GM08714 (cell line): Measurements from ENCODE around the gene GOLIM4.

Experiments used
- H3K4me3 ChIP-seq: fragments of 200-500 bp; sonication (Bioruptor generic); 2 replicates; pipeline ENCODE4 v1.5.1; 2014; ENCODE audit warnings: mild to moderate bottlenecking, low read length, inconsistent platforms
- ZNF274 ChIP-seq: IDR thresholded peaks from 2 replicates; pipeline ENCODE4 v1.6.1; 2012; ENCODE audit warnings: mild to moderate bottlenecking, low read depth, low read length

Gene GOLIM4

DNA sequence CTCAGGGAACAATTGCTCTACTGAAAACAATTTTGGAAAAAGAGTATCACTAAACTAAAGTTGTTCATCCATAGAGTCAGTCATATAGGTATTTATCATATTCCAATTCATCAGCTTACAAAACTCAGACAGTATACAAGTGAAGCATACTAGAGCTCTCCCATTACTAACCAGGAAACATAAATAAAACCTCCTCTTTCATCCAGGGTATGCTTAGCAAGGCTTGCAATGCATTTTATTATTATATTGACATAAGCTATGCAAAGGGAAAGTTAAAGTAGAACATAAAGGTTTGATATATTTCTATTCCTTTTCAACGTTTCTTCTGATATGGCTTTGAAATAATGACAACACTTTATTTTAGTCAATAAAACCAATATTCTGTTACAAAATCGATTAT, 106.7 kb downstream of the GOLIM4 start:
- no peak for TF ChIP-seq ZNF274
- H3K4me3 ChIP-seq, result no peak overlapping the region

DNA sequence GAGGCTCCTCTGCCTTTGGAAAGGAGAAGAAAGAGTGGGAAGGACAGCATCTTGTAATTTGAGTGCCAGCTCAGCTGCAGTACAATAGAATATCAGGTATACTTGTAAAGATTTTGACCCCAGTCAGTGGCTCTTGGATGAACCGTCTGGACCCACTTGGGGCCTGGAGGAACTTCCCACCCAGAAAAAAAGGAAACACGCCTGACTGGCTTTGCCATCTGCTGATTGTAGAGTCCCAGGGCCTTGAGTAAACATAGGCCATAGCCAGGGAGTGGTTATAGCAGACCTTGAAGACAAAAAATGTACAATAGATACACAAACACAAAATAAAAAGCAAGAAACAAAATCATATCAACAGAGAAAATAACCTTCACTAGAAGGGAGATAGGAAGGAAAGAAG, 112.1 kb downstream of the GOLIM4 start:
- no peak overlapping the region for H3K4me3 ChIP-seq
- no peak for TF ChIP-seq ZNF274

DNA sequence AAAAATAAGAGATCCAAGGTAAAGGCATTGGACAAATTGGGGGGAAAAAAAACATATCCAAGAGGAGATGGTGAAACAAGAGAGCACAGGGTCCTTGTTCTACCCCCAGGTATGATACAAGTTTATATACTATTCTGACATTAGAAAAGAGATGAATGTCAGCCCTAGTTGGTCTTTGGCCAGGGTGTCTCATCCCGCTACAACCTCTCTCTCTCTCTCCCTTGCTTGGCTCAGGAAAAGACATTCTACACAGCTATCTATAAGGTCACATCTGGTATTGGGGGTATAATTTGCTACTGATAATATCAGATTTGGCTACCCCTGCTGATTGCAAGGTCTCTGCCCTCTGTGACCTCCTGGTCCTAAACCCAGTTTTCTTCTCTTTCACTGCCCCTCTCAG, 117.2 kb downstream of the GOLIM4 start:
- no peak overlapping the region for H3K4me3 ChIP-seq
- no peak for TF ChIP-seq ZNF274

DNA sequence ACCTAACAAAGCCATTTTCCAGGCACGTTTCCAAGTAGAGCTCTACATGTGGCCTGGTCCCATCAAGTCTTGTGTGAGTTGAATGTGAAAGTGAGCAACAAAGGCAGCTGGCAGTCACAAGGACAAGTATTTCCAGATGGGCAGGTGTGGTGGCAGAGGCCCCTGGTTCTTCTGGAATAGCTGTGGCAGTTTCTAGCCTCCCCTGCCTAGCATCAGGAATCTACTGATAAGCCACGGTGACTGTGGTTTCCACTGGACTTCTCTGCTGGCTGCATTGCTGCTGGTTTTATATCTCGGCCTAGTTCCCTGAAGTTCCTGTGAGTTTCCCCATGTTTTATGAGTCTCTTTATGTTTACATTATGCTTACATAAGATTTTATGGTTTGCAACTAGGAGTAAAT, 117.7 kb downstream of the GOLIM4 start:
- no peak for TF ChIP-seq ZNF274
- H3K4me3 ChIP-seq, result no peak overlapping the region

DNA sequence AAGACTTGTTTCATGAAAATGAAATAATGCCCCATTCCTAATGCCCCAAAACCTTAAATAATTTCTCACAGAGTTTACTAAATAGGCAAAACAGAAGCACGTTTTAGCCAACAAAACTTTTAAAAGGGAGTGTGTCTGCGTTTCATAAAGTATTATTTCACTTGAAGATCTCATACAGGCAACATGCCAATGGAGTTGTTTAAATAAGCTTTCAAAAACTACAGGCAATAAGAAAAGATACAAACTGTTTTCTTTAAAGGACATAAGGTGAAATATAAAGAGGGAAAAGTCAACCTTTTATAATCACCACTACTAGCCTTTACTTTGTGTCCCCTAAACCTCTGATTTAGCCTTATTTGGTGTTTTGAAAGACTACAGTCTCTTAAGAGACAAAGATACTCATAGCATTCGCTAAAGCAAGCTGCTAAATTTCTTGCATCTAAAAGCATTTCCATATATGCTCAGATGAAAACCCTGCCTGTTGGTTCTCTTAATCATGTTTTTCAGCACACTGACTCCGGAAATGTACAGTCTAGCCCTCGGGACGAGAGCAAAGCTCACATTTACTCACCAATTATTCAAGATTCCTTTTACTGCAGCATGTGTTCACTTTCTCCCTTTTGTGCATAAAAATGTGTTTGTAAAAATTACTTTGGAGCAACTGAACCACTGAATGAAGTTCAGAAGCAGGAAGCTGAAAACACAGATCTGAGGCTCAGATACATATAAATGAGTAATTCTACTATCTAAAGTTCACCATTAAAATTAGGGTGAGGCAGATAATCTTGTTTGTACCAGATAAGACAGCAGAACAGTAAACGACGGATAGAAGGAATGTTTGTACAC, 119.0 kb downstream of the GOLIM4 start:
- TF ChIP-seq ZNF274, result no peak
- no peak overlapping the region for H3K4me3 ChIP-seq

DNA sequence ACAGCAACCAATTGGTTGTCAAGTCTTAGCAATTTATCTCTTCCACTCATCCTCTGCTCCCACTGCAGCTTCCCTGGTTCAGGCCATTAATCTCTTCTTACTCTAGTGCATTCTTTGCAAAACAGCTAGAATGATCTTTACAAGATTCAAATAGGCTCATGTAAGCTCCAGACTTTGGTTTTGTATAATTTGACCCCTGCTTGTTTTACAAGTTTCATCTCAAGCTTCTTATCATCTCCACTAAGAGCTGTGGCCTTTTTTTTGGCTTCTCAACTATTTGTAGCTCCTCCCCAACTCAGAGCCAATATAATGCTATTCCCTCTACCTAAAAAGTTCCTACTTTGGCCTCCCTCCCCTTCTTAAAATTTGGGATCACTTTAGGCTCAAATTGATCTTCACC, 121.8 kb downstream of the GOLIM4 start:
- no peak for TF ChIP-seq ZNF274
- no peak overlapping the region for H3K4me3 ChIP-seq

DNA sequence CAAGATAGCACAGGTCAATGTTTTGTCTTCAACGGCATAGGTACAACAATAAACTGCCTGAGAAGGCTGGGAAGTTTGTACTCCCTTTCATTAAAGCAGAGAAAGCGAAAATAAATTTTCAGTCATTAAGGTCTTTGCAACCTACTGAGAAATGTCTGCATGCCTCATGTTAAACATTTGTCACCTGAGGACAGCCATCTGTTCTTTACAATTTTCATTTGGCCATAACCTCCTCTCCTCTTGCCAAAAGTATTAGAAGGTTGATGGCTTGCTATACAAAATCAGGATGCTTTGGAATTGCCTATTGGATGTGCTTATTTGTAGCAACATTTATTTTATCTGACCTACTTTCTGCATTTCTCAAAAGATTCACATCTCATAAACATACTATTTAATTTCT, 122.7 kb downstream of the GOLIM4 start:
- no peak overlapping the region for H3K4me3 ChIP-seq
- TF ChIP-seq ZNF274, result no peak

DNA sequence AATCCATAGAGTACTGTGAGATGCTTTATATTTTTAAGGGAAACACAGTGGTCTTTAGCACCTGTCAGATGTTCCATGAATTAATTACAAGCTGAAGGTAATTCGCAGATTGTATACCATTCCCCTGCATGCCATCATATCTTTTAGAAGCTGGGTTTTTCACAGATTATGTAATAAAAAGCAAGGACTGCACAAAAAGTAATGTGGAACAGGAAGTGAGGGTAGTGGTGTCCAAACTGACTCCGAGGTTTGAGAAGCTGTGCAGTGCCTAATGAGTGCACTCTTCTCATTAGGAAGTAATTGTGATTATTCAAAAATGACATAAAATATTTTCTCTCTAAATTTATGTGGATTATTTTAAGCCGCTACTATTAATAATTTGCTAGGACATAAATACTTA, 123.2 kb downstream of the GOLIM4 start:
- H3K4me3 ChIP-seq, result no peak overlapping the region

DNA sequence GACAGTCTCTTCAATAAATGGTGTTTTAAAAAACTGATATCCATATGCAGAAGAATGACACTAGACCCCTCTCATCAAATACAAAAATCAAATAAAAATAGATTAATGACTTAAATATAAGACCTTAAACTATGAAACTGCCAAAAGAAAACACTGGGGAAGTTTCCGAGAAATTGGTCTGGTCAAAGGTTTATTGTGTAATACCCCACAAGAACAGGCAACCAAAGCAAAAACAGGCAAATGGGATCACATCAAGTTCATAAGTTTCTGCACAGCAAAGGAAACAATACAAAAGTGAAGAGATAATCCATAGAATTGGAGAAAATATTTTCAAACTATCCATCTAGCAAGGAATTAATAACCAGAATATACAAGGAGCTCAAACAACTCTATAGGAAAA, 126.2 kb downstream of the GOLIM4 start:
- H3K4me3 ChIP-seq, result no peak overlapping the region
- no peak for TF ChIP-seq ZNF274

More for the DNA sequence above, 123.2 kb downstream of the GOLIM4 start:
- no peak for TF ChIP-seq ZNF274

DNA sequence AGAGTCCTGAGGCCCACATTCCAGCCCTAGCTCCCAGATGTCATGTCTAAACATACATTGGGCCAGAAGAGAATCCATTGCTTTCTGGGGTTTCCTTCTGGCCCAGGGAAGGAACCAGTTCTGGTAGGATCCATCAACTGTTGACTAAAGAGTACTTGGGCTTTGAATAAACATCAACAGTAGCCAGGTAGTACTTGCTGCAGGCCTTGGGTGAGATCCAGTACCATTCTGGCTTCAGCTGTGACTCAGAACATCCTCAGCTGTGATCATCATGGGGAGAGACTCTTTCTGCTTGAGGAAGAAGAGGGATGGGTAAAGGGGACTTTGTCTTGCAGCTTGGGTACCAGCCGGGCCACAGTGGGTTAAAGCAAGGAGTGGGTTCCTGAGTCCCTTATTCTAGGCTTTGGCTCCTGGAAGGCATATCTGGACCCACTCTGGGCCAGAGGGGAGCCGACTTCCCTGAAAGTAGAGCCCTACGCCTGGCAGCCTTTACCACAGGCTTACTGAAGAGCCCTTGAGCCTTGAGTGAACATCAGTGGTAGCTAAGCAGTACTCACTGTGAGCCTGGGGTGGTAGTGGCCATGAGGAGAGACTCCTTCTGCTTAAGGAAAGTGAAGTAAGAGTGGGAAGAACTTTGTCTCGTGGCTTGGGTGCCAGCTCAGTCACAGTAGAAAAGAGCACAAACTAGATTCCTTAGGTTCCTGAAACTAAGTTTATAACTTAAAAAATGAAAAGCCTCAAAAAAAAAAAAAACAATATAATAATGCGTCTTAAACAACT, 128.3 kb downstream of the GOLIM4 start:
- no peak for TF ChIP-seq ZNF274
- H3K4me3 ChIP-seq, result no peak overlapping the region
